Measurements from ENCODE around the gene RPL3.
"Not testable (repeated sequence)": the region's sequence is repeated elsewhere in the genome, so short reads cannot be mapped to it uniquely, and the experiment has no call there.

Gene RPL3

DNA sequence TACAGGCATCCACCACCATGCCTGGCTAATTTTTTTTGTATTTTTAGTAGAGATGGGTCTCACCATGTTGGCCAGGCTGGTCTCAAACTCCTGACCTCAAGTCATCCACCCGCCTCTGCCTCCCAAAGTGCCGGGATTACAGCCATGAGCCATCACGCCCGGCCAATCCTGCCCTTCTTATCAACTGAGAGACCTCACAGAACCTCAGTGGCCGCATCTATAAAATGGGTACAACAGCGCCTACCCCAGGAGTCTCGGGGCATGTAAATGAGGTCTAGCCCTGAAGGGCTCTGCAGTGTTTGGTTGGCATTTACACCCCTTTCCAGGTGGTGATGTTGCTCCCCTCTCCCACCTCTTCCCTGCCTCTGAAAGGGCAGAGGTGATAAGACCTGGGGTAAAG lies 42.1 kb upstream of the RPL3 start:
- Histone ChIP-seq H3K27me3 (ENCODE audit: control insufficient read depth in 5 of 5, insufficient read depth in 4 of 5, low read length in 5 of 5) (peaks cover 0 to 5% (median 4%) of the 10 kb centered on the region in 5 donors), H3K9me3 (ENCODE audit: control insufficient read depth in 5 of 5, low read length in 5 of 5) (no peaks in the 10 kb centered on the region), H3K36me3 (ENCODE audit: control insufficient read depth in 5 of 5, insufficient read depth in 5 of 5, low read length in 5 of 5) (no peaks in the 10 kb centered on the region), H3K4me3 (ENCODE audit: low read depth in 1 of 5, low read length in 5 of 5) (no peak overlapping the region), H3K27ac (ENCODE audit: low read depth, low read length) (no peak overlapping the region), H3K9ac (ENCODE audit: low read length in 5 of 5) (no peak overlapping the region), H3K4me1 (ENCODE audit: control insufficient read depth in 5 of 5, insufficient read depth in 5 of 5, low read length in 5 of 5) (peaks cover 0 to 8% (median 5%) of the 10 kb centered on the region in 5 donors)

- H3K27ac ChIP-seq (ENCODE audit: low read depth, low read length): no peak overlapping the region
- H3K9ac ChIP-seq (ENCODE audit: low read length in 5 of 5): peak overlapping the region in 1 of 5 donors; percentile 73
- H3K27me3 ChIP-seq (ENCODE audit: control insufficient read depth in 5 of 5, insufficient read depth in 4 of 5, low read length in 5 of 5): peaks cover 0 to 5% (median 4%) of the 10 kb centered on the region in 5 donors
These were observed 41.4 kb upstream of the RPL3 start for GRCh38 chr22:39360674-39361413.

DNA sequence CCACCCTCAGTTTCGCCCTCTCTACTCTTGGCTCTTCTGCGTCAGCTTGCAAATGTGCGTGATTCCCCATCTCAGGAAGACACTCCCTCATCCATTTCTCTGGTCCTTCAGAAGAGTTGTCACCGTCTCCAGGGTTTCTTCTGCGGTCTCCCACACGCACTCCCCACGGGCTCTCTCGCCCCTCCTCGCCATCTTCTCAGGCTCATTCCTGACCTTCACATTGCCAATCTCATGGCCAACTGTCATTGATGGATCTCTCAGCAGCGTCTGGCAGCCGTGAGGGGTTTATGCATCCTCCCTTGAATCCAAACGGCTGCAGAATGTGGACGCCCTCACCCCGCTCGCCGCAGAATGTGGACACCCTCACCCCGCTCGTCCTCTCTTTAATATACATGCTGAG lies 40.8 kb upstream of the RPL3 start:
- Histone ChIP-seq H3K4me1 (ENCODE audit: control insufficient read depth in 5 of 5, insufficient read depth in 5 of 5, low read length in 5 of 5) (peaks cover 0 to 7% (median 5%) of the 10 kb centered on the region in 5 donors), H3K9me3 (ENCODE audit: control insufficient read depth in 5 of 5, low read length in 5 of 5) (no peaks in the 10 kb centered on the region), H3K9ac (ENCODE audit: low read length in 5 of 5) (no peak overlapping the region), H3K27ac (ENCODE audit: low read depth, low read length) (no peak overlapping the region), H3K27me3 (ENCODE audit: control insufficient read depth in 5 of 5, insufficient read depth in 4 of 5, low read length in 5 of 5) (peaks cover 0 to 5% (median 4%) of the 10 kb centered on the region in 5 donors), H3K4me3 (ENCODE audit: low read depth in 1 of 5, low read length in 5 of 5) (no peak overlapping the region), H3K36me3 (ENCODE audit: control insufficient read depth in 5 of 5, insufficient read depth in 5 of 5, low read length in 5 of 5) (no peaks in the 10 kb centered on the region)

More at GRCh38 chr22:39360674-39361413, 41.4 kb upstream of the RPL3 start:
- Histone ChIP-seq H3K36me3 (ENCODE audit: control insufficient read depth in 5 of 5, insufficient read depth in 5 of 5, low read length in 5 of 5) (no peaks in the 10 kb centered on the region), H3K4me1 (ENCODE audit: control insufficient read depth in 5 of 5, insufficient read depth in 5 of 5, low read length in 5 of 5) (peaks cover 0 to 8% (median 5%) of the 10 kb centered on the region in 5 donors), H3K9me3 (ENCODE audit: control insufficient read depth in 5 of 5, low read length in 5 of 5) (no peaks in the 10 kb centered on the region), H3K4me3 (ENCODE audit: low read depth in 1 of 5, low read length in 5 of 5) (no peak overlapping the region)

- Histone ChIP-seq H3K27me3 (ENCODE audit: control insufficient read depth in 5 of 5, insufficient read depth in 4 of 5, low read length in 5 of 5) (peaks cover 0 to 5% (median 4%) of the 10 kb centered on the region in 5 donors), H3K36me3 (ENCODE audit: control insufficient read depth in 5 of 5, insufficient read depth in 5 of 5, low read length in 5 of 5) (no peaks in the 10 kb centered on the region), H3K27ac (ENCODE audit: low read depth, low read length) (no peak overlapping the region), H3K9ac (ENCODE audit: low read length in 5 of 5) (no peak overlapping the region), H3K9me3 (ENCODE audit: control insufficient read depth in 5 of 5, low read length in 5 of 5) (no peaks in the 10 kb centered on the region), H3K4me3 (ENCODE audit: low read depth in 1 of 5, low read length in 5 of 5) (no peak overlapping the region), H3K4me1 (ENCODE audit: control insufficient read depth in 5 of 5, insufficient read depth in 5 of 5, low read length in 5 of 5) (peaks cover 0 to 7% (median 3%) of the 10 kb centered on the region in 5 donors)
These were observed 40.3 kb upstream of the RPL3 start for GRCh38 chr22:39359659-39360195.

GRCh38 chr22:39358197-39358596 lies 38.8 kb upstream of the RPL3 start:
- not testable (repeated sequence) for H3K4me3 ChIP-seq (ENCODE audit: low read depth in 1 of 5, low read length in 5 of 5); H3K27me3 ChIP-seq (ENCODE audit: control insufficient read depth in 5 of 5, insufficient read depth in 4 of 5, low read length in 5 of 5); H3K27ac ChIP-seq (ENCODE audit: low read depth, low read length); H3K9ac ChIP-seq (ENCODE audit: low read length in 5 of 5); H3K36me3 ChIP-seq (ENCODE audit: control insufficient read depth in 5 of 5, insufficient read depth in 5 of 5, low read length in 5 of 5); H3K9me3 ChIP-seq (ENCODE audit: control insufficient read depth in 5 of 5, low read length in 5 of 5); H3K4me1 ChIP-seq (ENCODE audit: control insufficient read depth in 5 of 5, insufficient read depth in 5 of 5, low read length in 5 of 5)

- not testable (repeated sequence) for H3K9ac ChIP-seq (ENCODE audit: low read length in 5 of 5); H3K27ac ChIP-seq (ENCODE audit: low read depth, low read length); H3K4me3 ChIP-seq (ENCODE audit: low read depth in 1 of 5, low read length in 5 of 5); H3K27me3 ChIP-seq (ENCODE audit: control insufficient read depth in 5 of 5, insufficient read depth in 4 of 5, low read length in 5 of 5); H3K9me3 ChIP-seq (ENCODE audit: control insufficient read depth in 5 of 5, low read length in 5 of 5); H3K36me3 ChIP-seq (ENCODE audit: control insufficient read depth in 5 of 5, insufficient read depth in 5 of 5, low read length in 5 of 5); H3K4me1 ChIP-seq (ENCODE audit: control insufficient read depth in 5 of 5, insufficient read depth in 5 of 5, low read length in 5 of 5)
These were observed 38.0 kb upstream of the RPL3 start for GRCh38 chr22:39357110-39358108.

DNA sequence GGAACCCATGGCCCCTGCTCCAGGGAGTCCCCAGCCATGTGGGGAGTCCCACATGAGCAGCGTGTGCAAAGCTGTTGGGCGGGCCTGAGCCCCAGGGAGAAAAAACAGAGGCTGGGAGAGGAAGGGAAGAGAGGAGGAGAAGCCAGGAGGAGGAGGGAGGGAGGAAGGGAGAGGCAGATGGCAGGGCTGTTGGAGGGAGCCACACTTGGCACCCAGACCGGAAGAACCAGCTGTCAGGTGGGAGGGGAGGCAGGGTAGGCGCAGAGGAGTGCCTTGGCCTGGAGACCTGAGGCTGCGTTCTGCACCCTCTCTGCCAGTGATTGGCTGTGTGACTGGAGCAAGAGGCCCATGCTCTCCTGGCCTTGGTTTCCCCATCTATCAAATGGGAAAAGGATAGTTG lies 37.0 kb upstream of the RPL3 start:
- Histone ChIP-seq H3K4me1 (ENCODE audit: control insufficient read depth in 5 of 5, insufficient read depth in 5 of 5, low read length in 5 of 5) (peaks cover 0 to 2% (median 1%) of the 10 kb centered on the region in 5 donors), H3K27ac (ENCODE audit: low read depth, low read length) (no peak overlapping the region), H3K9me3 (ENCODE audit: control insufficient read depth in 5 of 5, low read length in 5 of 5) (no peaks in the 10 kb centered on the region), H3K4me3 (ENCODE audit: low read depth in 1 of 5, low read length in 5 of 5) (no peak overlapping the region), H3K27me3 (ENCODE audit: control insufficient read depth in 5 of 5, insufficient read depth in 4 of 5, low read length in 5 of 5) (no peaks in the 10 kb centered on the region), H3K9ac (ENCODE audit: low read length in 5 of 5) (no peak overlapping the region), H3K36me3 (ENCODE audit: control insufficient read depth in 5 of 5, insufficient read depth in 5 of 5, low read length in 5 of 5) (no peaks in the 10 kb centered on the region)

- not testable (repeated sequence) for H3K36me3 ChIP-seq (ENCODE audit: control insufficient read depth in 5 of 5, insufficient read depth in 5 of 5, low read length in 5 of 5); H3K27me3 ChIP-seq (ENCODE audit: control insufficient read depth in 5 of 5, insufficient read depth in 4 of 5, low read length in 5 of 5); H3K4me3 ChIP-seq (ENCODE audit: low read depth in 1 of 5, low read length in 5 of 5); H3K27ac ChIP-seq (ENCODE audit: low read depth, low read length); H3K4me1 ChIP-seq (ENCODE audit: control insufficient read depth in 5 of 5, insufficient read depth in 5 of 5, low read length in 5 of 5); H3K9me3 ChIP-seq (ENCODE audit: control insufficient read depth in 5 of 5, low read length in 5 of 5); H3K9ac ChIP-seq (ENCODE audit: low read length in 5 of 5)
These were observed 36.4 kb upstream of the RPL3 start for GRCh38 chr22:39355805-39356204.

GRCh38 chr22:39355080-39355479 lies 35.7 kb upstream of the RPL3 start:
- H3K27ac ChIP-seq (ENCODE audit: low read depth, low read length): no peak overlapping the region

DNA sequence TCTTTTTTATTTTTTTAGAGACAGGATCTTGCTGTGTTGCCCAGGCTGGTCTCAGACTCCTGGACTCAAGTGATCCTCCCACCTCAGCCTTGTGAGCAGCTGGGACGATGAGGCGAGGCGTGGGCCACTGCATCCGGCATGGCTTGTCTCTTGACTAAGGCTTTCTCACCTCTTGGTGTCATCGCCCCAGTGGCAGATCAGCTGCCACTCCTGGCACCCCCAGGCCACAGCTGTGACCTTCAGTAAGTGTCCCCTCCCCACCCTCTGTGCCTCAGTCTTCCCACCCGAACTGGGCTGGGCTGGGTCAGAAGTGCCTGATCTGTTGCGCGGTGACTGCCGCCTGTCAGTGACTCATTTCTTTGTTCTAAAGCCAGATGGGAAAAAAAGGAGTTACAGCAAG lies 33.9 kb upstream of the RPL3 start:
- Histone ChIP-seq H3K4me3 (ENCODE audit: low read depth in 1 of 5, low read length in 5 of 5) (no peak overlapping the region), H3K4me1 (ENCODE audit: control insufficient read depth in 5 of 5, insufficient read depth in 5 of 5, low read length in 5 of 5) (peaks cover 2 to 23% (median 18%) of the 10 kb centered on the region in 5 donors), H3K27ac (ENCODE audit: low read depth, low read length) (no peak overlapping the region), H3K9me3 (ENCODE audit: control insufficient read depth in 5 of 5, low read length in 5 of 5) (no peaks in the 10 kb centered on the region), H3K36me3 (ENCODE audit: control insufficient read depth in 5 of 5, insufficient read depth in 5 of 5, low read length in 5 of 5) (no peaks in the 10 kb centered on the region), H3K27me3 (ENCODE audit: control insufficient read depth in 5 of 5, insufficient read depth in 4 of 5, low read length in 5 of 5) (no peaks in the 10 kb centered on the region), H3K9ac (ENCODE audit: low read length in 5 of 5) (no peak overlapping the region)

More at GRCh38 chr22:39355080-39355479, 35.7 kb upstream of the RPL3 start:
- Histone ChIP-seq H3K27me3 (ENCODE audit: control insufficient read depth in 5 of 5, insufficient read depth in 4 of 5, low read length in 5 of 5) (no peaks in the 10 kb centered on the region), H3K36me3 (ENCODE audit: control insufficient read depth in 5 of 5, insufficient read depth in 5 of 5, low read length in 5 of 5) (no peaks in the 10 kb centered on the region), H3K4me3 (ENCODE audit: low read depth in 1 of 5, low read length in 5 of 5) (no peak overlapping the region), H3K9ac (ENCODE audit: low read length in 5 of 5) (no peak overlapping the region), H3K9me3 (ENCODE audit: control insufficient read depth in 5 of 5, low read length in 5 of 5) (no peaks in the 10 kb centered on the region), H3K4me1 (ENCODE audit: control insufficient read depth in 5 of 5, insufficient read depth in 5 of 5, low read length in 5 of 5) (peaks cover 0 to 14% (median 9%) of the 10 kb centered on the region in 5 donors)
